Measurements from ENCODE around the gene CDKN2B.
"Not testable (repeated sequence)": the region's sequence is repeated elsewhere in the genome, so short reads cannot be mapped to it uniquely, and the experiment has no call there.

Gene CDKN2B, protein sequence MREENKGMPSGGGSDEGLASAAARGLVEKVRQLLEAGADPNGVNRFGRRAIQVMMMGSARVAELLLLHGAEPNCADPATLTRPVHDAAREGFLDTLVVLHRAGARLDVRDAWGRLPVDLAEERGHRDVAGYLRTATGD

DNA sequence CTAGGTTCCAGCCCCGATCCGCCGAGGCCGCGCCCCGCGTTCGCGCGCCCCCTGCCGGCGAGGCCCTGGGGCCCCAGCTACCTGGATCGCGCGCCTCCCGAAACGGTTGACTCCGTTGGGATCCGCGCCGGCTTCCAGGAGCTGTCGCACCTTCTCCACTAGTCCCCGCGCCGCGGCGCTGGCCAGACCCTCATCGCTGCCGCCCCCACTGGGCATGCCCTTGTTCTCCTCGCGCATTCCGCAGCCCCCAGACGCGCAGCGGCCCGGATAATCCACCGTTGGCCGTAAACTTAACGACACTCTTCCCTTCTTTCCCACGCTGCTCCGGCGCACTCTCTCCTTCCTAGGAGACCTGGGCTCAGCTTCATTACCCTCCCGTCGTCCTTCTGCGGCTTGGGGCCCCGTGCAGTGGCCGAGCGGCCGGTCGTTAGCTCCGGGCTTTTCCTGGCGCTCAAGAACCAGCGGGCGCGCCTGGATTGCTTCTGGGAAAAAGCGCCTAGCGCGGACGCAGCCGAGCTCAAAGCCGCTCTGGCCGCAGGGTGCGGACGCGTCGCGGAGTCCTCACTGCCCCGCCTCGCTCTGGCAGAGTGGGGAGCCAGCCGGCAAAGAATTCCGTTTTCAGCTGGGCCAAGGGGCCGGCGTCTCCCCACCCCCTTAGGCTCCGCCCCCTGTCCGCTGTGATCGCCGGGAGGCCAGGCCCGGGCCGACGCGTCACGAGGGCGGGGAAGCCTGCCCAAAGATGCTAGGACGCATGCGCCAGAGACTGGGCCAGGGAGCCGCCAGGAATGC lies at the start of gene CDKN2B:
TSS of gene CDKN2B (minus strand) at position 589 of the 789 bp plus-strand sequence. CDS start at position 237, 352 bp downstream.
- no peaks in the 10 kb centered on the region for H3K9me3 Mint-ChIP-seq
- H3K4me1 Mint-ChIP-seq (ENCODE audit: low read depth) = peaks cover 40% of the 10 kb centered on the region
- H3K27me3 Mint-ChIP-seq = peaks cover 65% of the 10 kb centered on the region
- H3K27ac Mint-ChIP-seq = peak within 1 kb of the TSS; percentile 81
- H3K4me3 Mint-ChIP-seq = peak within 1 kb of the TSS; percentile 93
- peaks cover 6% of the 10 kb centered on the region for H3K36me3 Mint-ChIP-seq (ENCODE audit: low read depth)
- intact Hi-C loops (cut with micrococcal nuclease) = loop anchor here (1.0 to 10.0 kb wide), 5 partner anchors 14 to 236 kb away; no protein-coding TSS in a partner anchor

DNA sequence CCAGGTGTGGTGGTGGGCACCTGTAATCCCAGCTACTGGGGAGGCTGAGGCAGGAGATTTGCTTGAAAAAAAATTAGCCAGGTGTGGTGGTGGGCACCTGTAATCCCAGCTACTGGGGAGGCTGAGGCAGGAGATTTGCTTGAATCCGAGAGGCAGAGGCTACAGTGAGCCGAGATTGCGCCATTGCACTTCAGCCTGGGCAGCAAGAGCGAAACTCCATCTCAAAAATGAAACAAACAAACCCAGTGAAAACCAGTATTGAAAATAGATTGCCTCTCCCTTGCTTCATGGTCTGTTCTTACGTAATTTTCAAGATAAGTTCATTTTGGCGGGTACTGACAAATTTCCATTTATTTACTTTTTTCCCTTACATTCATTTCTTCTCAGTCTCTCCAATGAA lies 48.9 kb upstream of the CDKN2B start:
- intact Hi-C loops (cut with micrococcal nuclease); H3K9me3 Mint-ChIP-seq; H3K36me3 Mint-ChIP-seq (ENCODE audit: low read depth); H3K4me3 Mint-ChIP-seq; H3K27ac Mint-ChIP-seq; H3K4me1 Mint-ChIP-seq (ENCODE audit: low read depth): not testable (repeated sequence)
- H3K27me3 Mint-ChIP-seq = peaks cover 11% of the 10 kb centered on the region

DNA sequence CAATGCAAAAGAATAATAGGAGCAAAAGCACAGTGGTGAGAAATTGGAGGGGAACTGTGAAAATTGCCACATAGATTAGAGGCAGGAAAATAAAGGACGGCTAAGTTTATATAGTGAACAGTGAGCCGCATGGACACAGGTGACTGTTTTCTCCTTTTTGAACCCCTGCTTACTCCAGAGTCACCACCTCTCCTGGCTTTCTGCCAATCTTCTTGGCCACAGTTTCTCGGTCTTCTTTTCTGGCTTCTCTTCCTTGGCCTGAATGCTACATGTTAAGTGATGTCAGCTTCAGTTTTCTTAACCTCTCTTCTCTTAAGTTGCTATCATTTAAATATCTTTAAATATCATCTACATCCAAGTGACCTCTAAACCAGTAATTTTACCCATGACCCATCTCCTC lies 47.3 kb upstream of the CDKN2B start:
- H3K4me1 Mint-ChIP-seq (ENCODE audit: low read depth) = no peaks in the 10 kb centered on the region
- intact Hi-C loops (cut with micrococcal nuclease) = no loop called here
- no peaks in the 10 kb centered on the region for H3K9me3 Mint-ChIP-seq
- no peaks in the 10 kb centered on the region for H3K36me3 Mint-ChIP-seq (ENCODE audit: low read depth)
- peaks cover 4% of the 10 kb centered on the region for H3K27me3 Mint-ChIP-seq
- H3K4me3 Mint-ChIP-seq = no peak overlapping the region
- no peak overlapping the region for H3K27ac Mint-ChIP-seq

DNA sequence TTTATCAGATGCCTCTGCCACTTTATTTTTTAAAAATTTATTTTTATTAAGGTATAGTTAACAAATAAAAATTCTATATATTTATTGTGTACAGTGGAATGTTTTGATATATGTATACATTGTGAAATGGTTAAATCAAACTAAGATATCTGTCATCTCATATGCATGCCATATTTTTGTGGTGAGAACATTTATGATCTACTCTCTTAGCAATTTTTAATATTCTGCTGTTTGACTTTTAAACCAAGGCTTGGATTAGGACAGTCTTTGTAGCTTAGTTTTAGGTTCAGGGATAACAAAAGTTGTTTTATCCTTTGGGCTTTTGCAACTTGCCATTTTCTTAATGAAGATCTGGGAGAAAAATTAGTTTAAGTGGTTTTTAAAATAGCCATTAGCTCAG lies 46.0 kb upstream of the CDKN2B start:
- Mint-ChIP-seq H3K4me1 (ENCODE audit: low read depth) (peaks cover 11% of the 10 kb centered on the region), H3K36me3 (ENCODE audit: low read depth) (no peaks in the 10 kb centered on the region), H3K9me3 (no peaks in the 10 kb centered on the region), H3K4me3 (no peak overlapping the region), H3K27ac (no peak overlapping the region), H3K27me3 (peaks cover 2% of the 10 kb centered on the region)
- intact Hi-C loops (cut with micrococcal nuclease) = no loop called here

DNA sequence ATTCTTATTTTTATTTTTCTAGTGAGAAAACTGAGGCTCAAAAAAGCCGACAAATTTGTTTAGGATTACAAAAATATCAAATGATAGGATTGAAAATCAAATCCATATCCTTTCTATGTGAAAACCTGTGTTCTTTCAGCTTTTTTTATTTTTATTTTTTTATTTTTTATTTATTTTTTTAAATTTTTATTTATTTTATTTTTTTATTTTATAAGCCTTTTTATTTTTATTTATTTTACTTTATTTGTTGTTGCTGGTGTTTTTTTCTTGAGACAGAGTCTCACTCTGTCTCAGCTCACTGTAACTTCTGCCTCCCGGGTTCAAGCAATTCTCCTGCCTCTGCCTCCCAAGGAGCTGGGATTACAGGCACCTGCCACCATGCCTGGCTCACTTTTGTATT lies 45.4 kb upstream of the CDKN2B start:
- Mint-ChIP-seq H3K36me3 (ENCODE audit: low read depth) (no peaks in the 10 kb centered on the region), H3K27me3 (peaks cover 1% of the 10 kb centered on the region), H3K27ac (no peak overlapping the region), H3K9me3 (no peaks in the 10 kb centered on the region), H3K4me3 (no peak overlapping the region), H3K4me1 (ENCODE audit: low read depth) (peaks cover 11% of the 10 kb centered on the region)
- intact Hi-C loops (cut with micrococcal nuclease) = no loop called here

DNA sequence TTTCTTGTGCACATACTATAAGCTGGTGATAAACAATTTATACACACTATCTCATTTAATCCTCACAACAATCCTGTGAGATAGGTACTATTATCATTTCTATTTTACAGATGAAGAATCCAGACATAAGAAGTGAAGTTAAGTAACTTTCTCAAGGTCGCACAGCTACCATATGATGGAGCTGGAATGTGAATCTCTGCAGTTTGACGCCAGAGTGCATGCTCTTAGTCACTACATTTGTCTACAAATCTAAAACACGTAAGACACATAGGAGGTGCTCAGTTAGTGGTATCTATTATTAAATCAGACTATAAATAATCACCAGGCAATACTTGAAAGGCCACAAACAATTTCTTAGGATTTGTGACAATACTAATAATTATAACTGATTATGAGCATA lies 45.0 kb upstream of the CDKN2B start:
- Mint-ChIP-seq H3K36me3 (ENCODE audit: low read depth) (no peaks in the 10 kb centered on the region), H3K27ac (no peak overlapping the region), H3K27me3 (peaks cover 1% of the 10 kb centered on the region)

DNA sequence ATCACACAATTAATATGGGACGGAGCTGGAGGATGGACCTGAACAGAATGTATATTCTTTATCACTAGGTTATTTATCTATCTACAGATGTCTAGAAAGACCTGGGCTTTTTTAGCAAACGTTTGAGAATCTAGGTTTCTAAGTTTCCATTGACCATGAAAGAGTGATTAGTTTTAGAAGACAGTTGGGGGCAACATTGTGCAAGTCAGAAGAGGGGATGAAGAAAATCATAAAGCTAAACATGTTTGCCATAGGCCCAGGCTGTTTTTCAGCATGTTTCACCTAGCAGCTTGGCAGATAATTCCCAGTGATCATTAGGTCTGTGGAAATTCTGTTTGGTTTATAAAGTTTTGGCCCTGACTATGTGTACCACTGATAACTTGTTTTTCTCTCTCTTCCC lies 44.1 kb upstream of the CDKN2B start:
- H3K36me3 Mint-ChIP-seq (ENCODE audit: low read depth) = no peaks in the 10 kb centered on the region
- peaks cover 11% of the 10 kb centered on the region for H3K4me1 Mint-ChIP-seq (ENCODE audit: low read depth)
- H3K27me3 Mint-ChIP-seq = peaks cover 1% of the 10 kb centered on the region
- H3K9me3 Mint-ChIP-seq = no peaks in the 10 kb centered on the region
- intact Hi-C loops (cut with micrococcal nuclease) = no loop called here
- no peak overlapping the region for H3K4me3 Mint-ChIP-seq
- H3K27ac Mint-ChIP-seq = no peak overlapping the region

More for the DNA sequence above, 45.0 kb upstream of the CDKN2B start:
- intact Hi-C loops (cut with micrococcal nuclease) = no loop called here
- H3K9me3 Mint-ChIP-seq = no peaks in the 10 kb centered on the region
- no peak overlapping the region for H3K4me3 Mint-ChIP-seq
- peaks cover 11% of the 10 kb centered on the region for H3K4me1 Mint-ChIP-seq (ENCODE audit: low read depth)

DNA sequence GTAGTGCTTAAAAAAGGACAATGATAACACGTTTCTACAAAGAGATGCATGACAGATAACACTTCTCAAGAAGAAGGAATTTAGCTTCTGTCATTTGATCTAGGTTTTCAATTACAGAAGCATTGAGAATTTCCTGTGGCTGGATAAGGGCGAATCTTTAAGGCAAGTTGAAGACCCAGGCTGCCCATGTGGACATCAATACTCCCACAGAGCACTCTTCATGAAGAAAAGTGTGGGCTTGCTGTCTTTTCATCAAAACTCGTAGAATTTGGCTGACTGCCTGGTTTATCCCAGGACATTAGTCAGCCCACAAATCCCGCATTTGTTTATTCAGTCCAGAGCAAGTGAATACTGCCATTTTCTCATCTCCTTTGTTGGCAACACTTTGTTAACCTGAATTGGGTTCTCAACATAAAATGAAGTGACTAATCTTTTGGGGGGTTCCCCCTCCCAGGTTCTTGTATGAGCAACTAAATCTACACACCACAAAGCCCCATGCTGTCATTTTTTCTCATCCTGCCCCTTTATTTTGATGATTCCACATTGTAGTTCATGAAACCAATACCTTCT lies 43.4 kb upstream of the CDKN2B start:
- no peaks in the 10 kb centered on the region for H3K36me3 Mint-ChIP-seq (ENCODE audit: low read depth)
- H3K27ac Mint-ChIP-seq = no peak overlapping the region
- no peak overlapping the region for H3K4me3 Mint-ChIP-seq
- H3K27me3 Mint-ChIP-seq = peaks cover 1% of the 10 kb centered on the region
- no peaks in the 10 kb centered on the region for H3K9me3 Mint-ChIP-seq
- H3K4me1 Mint-ChIP-seq (ENCODE audit: low read depth) = peaks cover 11% of the 10 kb centered on the region
- intact Hi-C loops (cut with micrococcal nuclease) = no loop called here

DNA sequence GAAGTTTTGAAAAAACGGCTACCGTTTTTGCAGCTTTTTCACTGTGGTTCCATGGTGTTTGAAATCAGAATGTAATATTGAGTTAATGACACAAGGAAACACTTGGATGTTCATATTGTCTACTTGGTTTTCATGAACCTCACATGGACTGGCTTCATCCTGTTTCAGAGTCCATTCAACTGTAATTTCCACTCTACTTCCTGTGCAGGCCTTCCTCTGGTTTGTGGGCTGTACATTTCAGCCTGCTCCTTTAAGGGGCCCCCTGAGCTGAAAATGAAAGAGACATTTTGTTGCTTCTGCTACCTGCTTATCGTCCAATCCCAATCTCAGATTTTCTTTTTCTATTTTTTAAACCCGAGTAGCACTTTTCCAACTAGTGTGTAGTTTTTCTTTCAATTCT lies 41.8 kb upstream of the CDKN2B start:
- H3K4me3 Mint-ChIP-seq = no peak overlapping the region
- intact Hi-C loops (cut with micrococcal nuclease) = no loop called here

DNA sequence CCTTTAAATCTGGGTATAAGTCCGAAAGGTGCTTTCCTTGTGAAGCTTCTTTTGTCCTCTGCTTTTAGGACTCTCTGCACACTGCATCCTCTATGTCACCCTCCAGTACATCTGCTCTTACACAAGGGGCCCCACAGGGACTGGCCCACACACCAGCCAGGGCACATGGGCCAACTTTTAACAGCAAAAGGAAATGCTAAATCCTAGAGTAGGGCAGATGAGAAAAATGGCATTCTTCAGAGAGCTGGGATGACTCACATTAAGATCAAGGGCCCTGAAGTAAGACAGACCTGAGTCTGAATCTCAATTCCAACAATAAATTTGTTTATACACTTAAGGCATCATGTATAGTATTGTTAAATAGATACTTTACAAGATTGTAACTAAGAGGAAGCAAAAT lies 40.3 kb upstream of the CDKN2B start:
- no peak overlapping the region for H3K4me3 Mint-ChIP-seq
- intact Hi-C loops (cut with micrococcal nuclease) = no loop called here
- peaks cover 15% of the 10 kb centered on the region for H3K4me1 Mint-ChIP-seq (ENCODE audit: low read depth)
- no peaks in the 10 kb centered on the region for H3K9me3 Mint-ChIP-seq
- no peak overlapping the region for H3K27ac Mint-ChIP-seq
- H3K36me3 Mint-ChIP-seq (ENCODE audit: low read depth) = no peaks in the 10 kb centered on the region
- peaks cover 9% of the 10 kb centered on the region for H3K27me3 Mint-ChIP-seq

More for the DNA sequence above, 41.8 kb upstream of the CDKN2B start:
- Mint-ChIP-seq H3K4me1 (ENCODE audit: low read depth) (peaks cover 11% of the 10 kb centered on the region), H3K27ac (no peak overlapping the region), H3K27me3 (peaks cover 6% of the 10 kb centered on the region), H3K36me3 (ENCODE audit: low read depth) (no peaks in the 10 kb centered on the region), H3K9me3 (no peaks in the 10 kb centered on the region)

DNA sequence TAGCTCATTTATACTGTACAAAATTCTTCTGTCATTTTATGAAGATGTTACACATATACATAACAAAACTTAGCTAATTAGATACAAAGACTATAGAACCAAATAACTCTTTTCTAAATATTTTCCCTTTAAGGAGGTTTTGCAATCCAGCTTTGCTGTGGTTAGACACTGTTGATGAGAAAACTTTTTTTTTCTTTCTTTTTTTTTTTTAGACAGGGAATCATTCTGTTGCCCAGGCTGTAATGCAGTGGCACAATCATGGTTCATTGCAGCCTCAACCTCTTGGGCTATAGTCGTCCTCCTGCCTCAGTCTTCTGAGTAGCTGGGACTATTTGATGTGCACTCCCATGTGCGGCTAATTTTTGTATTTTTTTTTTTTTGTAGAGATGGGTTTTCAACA lies 38.5 kb upstream of the CDKN2B start:
- intact Hi-C loops (cut with micrococcal nuclease) = no loop called here
- no peak overlapping the region for H3K4me3 Mint-ChIP-seq
- H3K4me1 Mint-ChIP-seq (ENCODE audit: low read depth) = peaks cover 16% of the 10 kb centered on the region
- no peak overlapping the region for H3K27ac Mint-ChIP-seq
- H3K27me3 Mint-ChIP-seq = peaks cover 12% of the 10 kb centered on the region
- H3K9me3 Mint-ChIP-seq = no peaks in the 10 kb centered on the region
- H3K36me3 Mint-ChIP-seq (ENCODE audit: low read depth) = no peaks in the 10 kb centered on the region

DNA sequence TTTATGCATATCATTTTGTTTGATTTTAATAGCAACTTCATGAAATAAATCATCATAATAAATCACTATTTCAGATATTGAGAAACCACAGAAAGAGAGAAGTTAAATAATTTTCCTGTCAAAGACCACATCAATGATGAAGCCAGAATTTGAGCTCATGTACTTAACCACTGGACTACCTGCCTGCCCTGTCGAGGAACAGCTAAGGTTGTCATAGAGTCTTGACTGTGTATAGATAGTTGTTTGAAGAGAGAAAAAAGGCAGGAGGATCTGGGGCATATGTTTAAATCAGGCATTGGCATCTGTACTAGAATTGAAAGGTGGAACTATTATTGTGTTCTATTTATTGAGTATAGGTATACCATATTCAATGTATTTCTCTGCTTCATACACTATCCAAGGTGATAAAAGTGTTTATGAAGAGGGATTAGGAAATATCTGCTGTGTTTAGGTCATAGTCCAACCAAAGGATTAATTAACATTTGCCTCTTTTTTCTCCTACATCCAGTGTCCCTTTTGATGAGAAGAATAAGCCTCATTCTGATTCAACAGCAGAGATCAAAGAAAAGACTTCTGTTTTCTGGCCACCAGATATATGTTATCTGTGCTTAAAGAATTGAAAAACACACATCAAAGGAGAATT lies 37.3 kb upstream of the CDKN2B start:
- intact Hi-C loops (cut with micrococcal nuclease) = no loop called here
- H3K27me3 Mint-ChIP-seq = peaks cover 15% of the 10 kb centered on the region
- no peaks in the 10 kb centered on the region for H3K9me3 Mint-ChIP-seq
- no peaks in the 10 kb centered on the region for H3K36me3 Mint-ChIP-seq (ENCODE audit: low read depth)
- peaks cover 16% of the 10 kb centered on the region for H3K4me1 Mint-ChIP-seq (ENCODE audit: low read depth)
- no peak overlapping the region for H3K27ac Mint-ChIP-seq
- no peak overlapping the region for H3K4me3 Mint-ChIP-seq

DNA sequence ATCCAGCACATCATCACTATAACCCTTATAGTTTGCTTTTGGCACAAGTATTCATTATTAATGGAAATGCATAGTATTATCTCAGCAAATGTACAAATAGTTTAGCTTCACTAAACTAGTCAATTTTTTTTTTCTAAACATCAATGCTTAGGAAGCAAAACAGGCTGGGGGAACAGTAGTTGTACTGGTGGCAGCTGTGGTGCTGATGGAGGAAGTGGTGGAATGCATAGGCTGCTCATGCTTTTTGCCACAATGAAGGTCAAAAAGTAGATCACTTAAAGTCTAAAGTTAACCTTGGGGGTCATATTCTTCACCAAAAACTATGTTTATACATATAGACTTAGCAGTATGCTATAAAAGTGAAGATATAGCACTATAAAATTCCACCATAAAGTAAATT lies 36.3 kb upstream of the CDKN2B start:
- H3K9me3 Mint-ChIP-seq = no peaks in the 10 kb centered on the region

DNA sequence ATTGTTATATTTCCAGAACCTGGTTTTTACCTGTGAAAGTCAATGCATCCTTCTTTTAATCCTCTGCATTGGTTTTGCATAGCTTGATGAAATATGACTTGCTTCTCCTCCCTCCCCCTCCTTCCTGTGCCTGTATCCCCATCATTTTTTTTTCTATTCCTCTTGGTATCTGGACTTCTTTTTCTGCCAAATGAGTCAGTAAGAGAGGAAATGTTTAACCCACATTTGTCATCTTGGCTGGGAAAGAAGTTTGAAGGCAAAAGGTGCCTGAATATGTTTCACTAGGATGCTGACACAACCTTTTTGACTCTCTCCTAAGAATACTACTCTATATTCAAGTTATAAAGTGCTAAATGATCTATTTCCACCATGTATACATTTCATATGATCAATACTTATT lies 35.5 kb upstream of the CDKN2B start:
- Mint-ChIP-seq H3K36me3 (ENCODE audit: low read depth) (no peaks in the 10 kb centered on the region), H3K4me1 (ENCODE audit: low read depth) (peaks cover 5% of the 10 kb centered on the region), H3K9me3 (no peaks in the 10 kb centered on the region), H3K27me3 (peaks cover 18% of the 10 kb centered on the region), H3K27ac (no peak overlapping the region), H3K4me3 (no peak overlapping the region)
- intact Hi-C loops (cut with micrococcal nuclease) = no loop called here

More for the DNA sequence above, 36.3 kb upstream of the CDKN2B start:
- Mint-ChIP-seq H3K4me1 (ENCODE audit: low read depth) (peaks cover 7% of the 10 kb centered on the region), H3K27ac (no peak overlapping the region), H3K27me3 (peaks cover 18% of the 10 kb centered on the region), H3K4me3 (no peak overlapping the region), H3K36me3 (ENCODE audit: low read depth) (no peaks in the 10 kb centered on the region)
- intact Hi-C loops (cut with micrococcal nuclease) = no loop called here

Measured in dendritic cell treated with granulocyte-macrophage colony-stimulating factor and Interleukin-4, amounts not matched to agents 40 ng/mL and 50 ng/mL, for 4 days (primary cell).